ENCODE data around the gene ANKDD1B.

ANKDD1B gene

GRCh38 chr5:75707911-75708509 lies 96.8 kb downstream of the ANKDD1B start:
- DNase-seq (ENCODE audit: low spot score): no peak

- DNase-seq (ENCODE audit: low spot score): no peak
Measured at GRCh38 chr5:75710637-75711036, 99.4 kb downstream of the ANKDD1B start.

DNA sequence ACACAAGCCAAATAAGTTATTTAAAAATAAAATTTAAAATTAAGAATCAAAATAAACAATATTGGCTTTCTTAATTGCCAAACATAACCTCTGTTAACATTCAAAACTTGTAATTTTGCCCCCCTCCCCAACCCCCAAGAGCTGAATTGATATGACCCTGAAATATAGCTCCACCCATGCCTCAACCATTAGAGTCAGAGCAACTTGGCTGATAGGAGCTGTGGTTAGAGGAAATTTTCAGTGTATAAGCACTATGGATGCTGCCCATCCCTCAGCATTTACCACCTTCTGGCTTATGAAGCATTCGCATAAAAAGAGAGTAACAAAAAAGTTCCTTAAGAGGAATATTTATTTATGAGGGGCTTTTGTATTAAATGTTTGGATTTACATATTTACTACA lies 99.9 kb downstream of the ANKDD1B start:
- DNase-seq (ENCODE audit: low spot score): no peak

DNA sequence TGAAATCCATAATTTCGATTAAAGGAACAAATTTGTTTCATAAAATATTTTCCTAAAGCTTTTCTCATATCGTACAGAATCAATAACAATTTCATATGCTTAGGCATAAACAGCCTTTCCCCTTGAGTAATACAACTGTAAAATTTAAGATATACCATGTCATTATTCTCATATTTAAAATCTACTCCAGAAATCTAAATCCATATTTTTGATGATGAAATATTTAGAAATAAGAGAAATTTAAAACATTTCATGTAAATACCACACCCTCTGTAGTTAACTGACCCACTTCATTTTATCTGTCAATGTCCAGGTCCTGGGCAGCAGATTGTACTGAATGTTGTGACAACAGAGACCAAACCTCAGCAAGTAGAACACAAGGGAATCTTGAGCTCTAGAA lies 100.8 kb downstream of the ANKDD1B start:
- DNase-seq (ENCODE audit: low spot score): no peak

- no peak for DNase-seq (ENCODE audit: low spot score)
Measured at GRCh38 chr5:75716715-75717081, 105.4 kb downstream of the ANKDD1B start.

DNA sequence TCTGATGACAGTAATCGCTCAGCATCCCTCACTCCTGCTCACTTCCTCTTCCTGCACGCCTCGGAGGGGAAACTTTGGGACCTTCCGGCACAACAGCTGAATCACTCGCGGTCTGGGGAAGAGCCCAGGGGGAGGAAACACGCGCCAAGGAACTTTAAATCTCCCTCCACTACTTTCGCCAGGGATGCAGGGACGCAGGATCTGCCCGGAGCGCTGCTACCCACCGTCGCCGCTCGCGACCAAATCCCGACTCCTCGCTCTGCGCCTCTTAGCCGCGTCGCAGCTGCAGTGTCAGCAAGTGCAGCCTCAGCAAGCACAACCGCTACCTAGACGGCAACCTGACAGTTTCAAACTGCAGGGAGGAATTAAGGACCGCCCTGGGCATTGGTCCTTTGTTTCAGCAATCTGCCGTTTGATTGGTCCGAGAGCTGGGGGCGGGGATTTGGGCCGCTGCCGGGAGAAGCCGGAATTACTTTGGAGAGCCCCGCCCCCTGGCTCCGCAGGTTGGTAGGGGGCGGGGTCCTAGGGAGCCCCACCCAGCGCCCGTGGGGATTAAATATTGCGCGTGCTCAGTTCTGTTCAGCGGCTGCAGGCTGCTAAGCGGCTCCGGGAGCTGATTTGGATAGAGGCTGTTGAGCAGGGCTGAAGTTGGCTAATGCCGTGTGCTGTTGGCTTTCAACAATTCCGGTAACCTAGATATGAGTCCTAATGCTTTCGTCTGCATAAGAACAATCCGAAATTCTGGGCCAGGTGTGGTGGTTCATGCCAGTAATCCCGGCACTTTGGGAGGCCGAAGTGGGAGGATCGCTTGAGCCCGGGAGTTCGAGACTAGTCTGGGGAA lies 106.0 kb downstream of the ANKDD1B start, which contains the start of gene POC5:
Gene POC5, minus strand, starts transcription at position 356 of the 841 bp plus-strand sequence. CDS start 4,500 bp downstream, outside the sequence.
- peak; percentile 94 for DNase-seq (ENCODE audit: low spot score)

DNA sequence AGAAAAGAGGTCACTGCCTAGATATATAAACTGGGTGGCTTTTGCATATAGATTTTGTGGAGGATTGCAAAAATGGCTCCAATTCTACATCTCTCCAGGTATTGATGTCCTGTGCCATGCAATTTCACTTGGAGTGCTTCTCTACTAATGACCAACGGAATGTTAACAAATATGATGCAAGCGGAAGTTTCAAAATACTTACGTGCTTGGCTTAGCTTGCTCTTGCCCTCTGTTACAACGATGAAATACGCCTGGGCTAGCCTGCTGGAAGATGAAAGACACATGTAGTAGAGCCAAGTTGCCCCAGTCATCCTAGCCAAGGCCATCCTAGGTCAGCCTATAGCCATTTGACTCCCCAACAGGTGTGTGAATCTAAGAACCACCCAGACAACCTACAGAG lies 109.6 kb downstream of the ANKDD1B start:
- DNase-seq (ENCODE audit: low spot score): no peak

Data from globus pallidus (tissue), 1 donor.